ENCODE data around the gene FLACC1. TPM values are rescaled to one million over a fixed set of nuclear protein-coding genes. Genes with fewer than 3 reads are reported as not detected.

Gene FLACC1
- total and polyA plus RNA-seq, 8 donors: 1.5 to 5.1 (median 3.1) TPM

GRCh38 chr2:201349601-201350000 lies 7.5 kb downstream of the FLACC1 start:
- no peak for DNase-seq
- Histone ChIP-seq H3K36me3 (peaks cover 0 to 8% of the 10 kb centered on the region in 2 donors), H3K9me3 (no peaks in the 10 kb centered on the region), H3K4me3 (no peak overlapping the region), H3K4me1 (no peaks in the 10 kb centered on the region), H3K27ac (no peak overlapping the region), H3K27me3 (no peaks in the 10 kb centered on the region)
- intact Hi-C loops (cut with DNase I): no loop called here
- no peak for TF ChIP-seq CTCF (IDR thresholded peaks at IDR 0.05)
- ATAC-seq: no peak

GRCh38 chr2:201348758-201349157 lies 8.4 kb downstream of the FLACC1 start:
- intact Hi-C loops (cut with DNase I): no loop called here
- DNase-seq: no peak
- Histone ChIP-seq H3K27ac (no peak overlapping the region), H3K4me1 (no peaks in the 10 kb centered on the region), H3K4me3 (no peak overlapping the region), H3K36me3 (peaks cover 0 to 10% of the 10 kb centered on the region in 2 donors), H3K9me3 (no peaks in the 10 kb centered on the region), H3K27me3 (no peaks in the 10 kb centered on the region)
- no peak for ATAC-seq
- no peak for TF ChIP-seq CTCF (IDR thresholded peaks at IDR 0.05)

GRCh38 chr2:201347138-201347537 lies 10.0 kb downstream of the FLACC1 start:
- Histone ChIP-seq H3K36me3 (peaks cover 0 to 13% of the 10 kb centered on the region in 2 donors), H3K4me1 (no peaks in the 10 kb centered on the region), H3K4me3 (no peak overlapping the region), H3K27ac (no peak overlapping the region), H3K27me3 (no peaks in the 10 kb centered on the region), H3K9me3 (no peaks in the 10 kb centered on the region)
- intact Hi-C loops (cut with DNase I): no loop called here
- DNase-seq: no peak
- TF ChIP-seq CTCF (IDR thresholded peaks at IDR 0.05): no peak
- ATAC-seq: no peak

- no peaks in the 10 kb centered on the region for H3K4me1 ChIP-seq
- DNase-seq (no peak), ATAC-seq (no peak)
- H3K9me3 ChIP-seq: no peaks in the 10 kb centered on the region
- H3K27ac ChIP-seq: no peak overlapping the region
- no peaks in the 10 kb centered on the region for H3K27me3 ChIP-seq
- H3K4me3 ChIP-seq: no peak overlapping the region
- intact Hi-C loops (cut with DNase I): no loop called here
- TF ChIP-seq CTCF (IDR thresholded peaks at IDR 0.05): no peak
- peaks cover 0 to 8% of the 10 kb centered on the region in 2 donors for H3K36me3 ChIP-seq
Observed at GRCh38 chr2:201345625-201346213, 11.4 kb downstream of the FLACC1 start.

- TF ChIP-seq CTCF (IDR thresholded peaks at IDR 0.05): no peak
- no peak for ATAC-seq
- H3K27ac ChIP-seq: no peak overlapping the region
- no peak for DNase-seq
- H3K9me3 ChIP-seq: no peaks in the 10 kb centered on the region
- intact Hi-C loops (cut with DNase I): no loop called here
- no peaks in the 10 kb centered on the region for H3K4me1 ChIP-seq
- H3K4me3 ChIP-seq: no peak overlapping the region
- peaks cover 0 to 8% of the 10 kb centered on the region in 2 donors for H3K36me3 ChIP-seq
- H3K27me3 ChIP-seq: no peaks in the 10 kb centered on the region
Observed at GRCh38 chr2:201344663-201345366, 12.3 kb downstream of the FLACC1 start.
